ENCODE measurements around the gene GUCY1B1. TPM values are rescaled to one million over a fixed set of nuclear protein-coding genes. Genes with fewer than 3 reads are reported as not detected.

Gene GUCY1B1
- total and polyA plus RNA-seq, 5 experiments from 2014 or later = not detected

DNA sequence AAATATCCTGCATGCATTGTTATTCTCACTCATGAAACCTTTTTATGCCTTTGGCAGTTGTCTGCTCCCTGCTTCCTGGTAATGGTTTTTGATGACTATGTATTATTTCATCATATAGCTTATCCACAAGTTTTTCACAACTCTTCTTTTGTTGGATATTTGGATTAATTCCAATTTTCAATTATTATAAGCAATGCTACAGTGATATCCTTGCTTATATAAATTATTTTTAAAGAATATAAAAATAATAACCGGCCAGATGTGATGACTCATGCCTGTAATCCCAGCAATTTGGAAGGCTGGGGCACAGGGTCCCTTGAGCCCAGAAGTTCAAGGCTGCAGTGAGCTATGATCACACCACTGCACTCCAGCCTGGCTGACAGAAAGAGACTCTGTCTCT, 60.2 kb downstream of the GUCY1B1 start:
- H3K27ac Mint-ChIP-seq = no peak overlapping the region
- DNase-seq (no peak), ATAC-seq (no peak)
- no peaks in the 10 kb centered on the region for H3K4me1 Mint-ChIP-seq
- H3K9me3 Mint-ChIP-seq = no peaks in the 10 kb centered on the region
- POLR2A ChIA-PET = no interaction called here
- H3K36me3 Mint-ChIP-seq = no peaks in the 10 kb centered on the region
- H3K27me3 Mint-ChIP-seq = peaks cover 13 to 66% (median 20%) of the 10 kb centered on the region in 5 donors
- no peak overlapping the region for H3K4me3 Mint-ChIP-seq

DNA sequence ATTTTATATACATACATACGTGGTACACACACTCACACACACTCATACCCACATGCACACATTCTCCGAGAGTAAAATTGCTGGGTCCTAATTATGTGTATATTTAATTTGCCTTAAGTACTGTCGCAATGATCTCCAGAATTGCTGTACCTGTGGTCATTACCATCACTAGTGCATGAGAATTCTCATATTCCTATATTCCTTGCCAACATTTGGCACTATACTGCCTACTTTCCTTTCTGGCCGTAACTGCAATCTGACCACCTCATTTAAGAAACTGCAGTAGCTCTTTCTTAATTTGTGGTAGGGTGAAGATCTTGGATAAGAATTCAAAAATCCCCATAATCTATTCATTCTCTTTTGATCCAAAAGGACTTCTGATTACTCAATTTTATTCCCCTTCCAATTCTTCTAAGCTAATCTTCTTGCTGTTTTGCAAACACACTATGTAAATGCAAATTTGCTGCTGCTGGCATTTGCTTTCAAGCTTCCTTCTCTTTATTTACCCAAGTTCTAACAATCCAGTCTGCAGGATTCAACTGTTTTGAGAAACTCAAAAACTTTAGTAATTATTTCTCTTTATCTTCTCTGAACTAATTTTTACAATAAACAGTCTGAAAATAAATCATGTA, 62.2 kb downstream of the GUCY1B1 start:
- Mint-ChIP-seq H3K4me1 (no peaks in the 10 kb centered on the region), H3K9me3 (peaks cover 0 to 2% (median 0%) of the 10 kb centered on the region in 9 donors), H3K27ac (no peak overlapping the region), H3K4me3 (no peak overlapping the region), H3K36me3 (no peaks in the 10 kb centered on the region), H3K27me3 (peaks cover 19 to 70% (median 24%) of the 10 kb centered on the region in 5 donors)
- no peak for ATAC-seq
- DNase-seq = no peak
- POLR2A ChIA-PET = no interaction called here

GRCh38 chr4:155822572-155822971, 63.8 kb downstream of the GUCY1B1 start:
- Mint-ChIP-seq H3K9me3 (peaks cover 0 to 2% (median 0%) of the 10 kb centered on the region in 9 donors), H3K36me3 (no peaks in the 10 kb centered on the region), H3K27me3 (peaks cover 19 to 69% (median 27%) of the 10 kb centered on the region in 5 donors), H3K4me1 (no peaks in the 10 kb centered on the region), H3K27ac (no peak overlapping the region), H3K4me3 (no peak overlapping the region)
- ATAC-seq (no peak), DNase-seq (no peak)
- POLR2A ChIA-PET = no interaction called here

GRCh38 chr4:155828628-155829027, 69.8 kb downstream of the GUCY1B1 start:
- Mint-ChIP-seq H3K4me1 (no peaks in the 10 kb centered on the region), H3K4me3 (no peak overlapping the region), H3K36me3 (no peaks in the 10 kb centered on the region), H3K9me3 (peaks cover 0 to 2% (median 0%) of the 10 kb centered on the region in 9 donors), H3K27me3 (peaks cover 11 to 30% (median 20%) of the 10 kb centered on the region in 5 donors), H3K27ac (no peak overlapping the region)
- ATAC-seq = no peak
- POLR2A ChIA-PET = no interaction called here
- DNase-seq = no peak

DNA sequence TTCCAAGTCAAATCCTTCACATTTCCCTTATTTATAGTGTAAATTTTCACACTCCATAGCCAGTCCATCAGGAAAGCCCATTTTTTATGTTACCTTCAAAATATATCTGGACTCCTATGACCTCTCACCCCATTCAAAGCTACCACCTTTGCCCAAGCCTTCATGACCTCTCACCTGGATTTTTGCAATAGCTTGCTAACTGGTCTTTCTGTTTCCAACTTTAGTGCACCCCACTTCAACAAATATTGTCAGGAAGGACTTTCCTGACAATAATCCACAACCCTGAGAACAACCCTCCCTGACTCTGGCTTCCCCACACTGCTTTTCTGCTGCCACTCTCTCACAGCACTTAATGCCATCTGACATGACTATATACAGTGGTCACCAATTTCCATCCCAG, 73.8 kb downstream of the GUCY1B1 start:
- Mint-ChIP-seq H3K27ac (no peak overlapping the region), H3K9me3 (no peaks in the 10 kb centered on the region), H3K4me1 (no peaks in the 10 kb centered on the region), H3K36me3 (no peaks in the 10 kb centered on the region), H3K27me3 (peaks cover 0 to 12% (median 8%) of the 10 kb centered on the region in 5 donors), H3K4me3 (no peak overlapping the region)
- DNase-seq (no peak), ATAC-seq (no peak)
- POLR2A ChIA-PET = no interaction called here

- Mint-ChIP-seq H3K4me3 (no peak overlapping the region), H3K27me3 (peaks cover 0 to 21% (median 11%) of the 10 kb centered on the region in 5 donors), H3K36me3 (no peaks in the 10 kb centered on the region), H3K4me1 (no peaks in the 10 kb centered on the region), H3K27ac (no peak overlapping the region), H3K9me3 (no peaks in the 10 kb centered on the region)
- ATAC-seq = no peak
- POLR2A ChIA-PET = no interaction called here
- DNase-seq = no peak
These were observed 78.5 kb downstream of the GUCY1B1 start for GRCh38 chr4:155837203-155837796.

GRCh38 chr4:155842080-155842479, 83.3 kb downstream of the GUCY1B1 start:
- H3K4me1 Mint-ChIP-seq = no peaks in the 10 kb centered on the region

DNA sequence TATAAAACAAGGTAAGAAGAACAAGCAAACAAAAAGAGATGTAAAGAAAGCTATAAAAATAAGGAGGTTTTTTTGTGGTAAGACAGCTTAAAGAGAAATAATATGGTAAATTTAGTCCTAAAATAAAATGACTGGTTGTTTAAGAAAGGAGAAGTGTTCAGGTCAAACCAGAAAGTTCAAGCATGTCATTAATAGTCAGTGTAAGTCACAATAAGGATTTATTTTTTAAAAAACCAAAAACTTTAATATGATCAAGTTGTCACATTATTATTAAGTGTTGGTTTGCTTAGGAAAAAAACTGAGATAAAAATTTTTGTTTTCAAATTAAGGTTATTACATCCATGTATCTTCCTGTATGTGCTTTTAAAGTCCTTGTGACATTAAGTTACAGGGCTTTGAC, 88.1 kb downstream of the GUCY1B1 start:
- POLR2A ChIA-PET = no interaction called here
- H3K4me1 Mint-ChIP-seq = no peaks in the 10 kb centered on the region
- DNase-seq (no peak), ATAC-seq (no peak)
- H3K4me3 Mint-ChIP-seq = no peak overlapping the region
- peaks cover 0 to 10% (median 2%) of the 10 kb centered on the region in 5 donors for H3K27me3 Mint-ChIP-seq
- H3K9me3 Mint-ChIP-seq = peaks cover 0 to 5% (median 0%) of the 10 kb centered on the region in 9 donors
- H3K36me3 Mint-ChIP-seq = peaks cover 0 to 4% (median 0%) of the 10 kb centered on the region in 3 donors
- no peak overlapping the region for H3K27ac Mint-ChIP-seq

More at GRCh38 chr4:155842080-155842479, 83.3 kb downstream of the GUCY1B1 start:
- H3K36me3 Mint-ChIP-seq = no peaks in the 10 kb centered on the region
- peaks cover 0 to 22% (median 5%) of the 10 kb centered on the region in 5 donors for H3K27me3 Mint-ChIP-seq
- no peak for DNase-seq
- H3K4me3 Mint-ChIP-seq = no peak overlapping the region
- peaks cover 0 to under 1% (median 0%) of the 10 kb centered on the region in 9 donors for H3K9me3 Mint-ChIP-seq
- no peak overlapping the region for H3K27ac Mint-ChIP-seq
- no peak for ATAC-seq
- POLR2A ChIA-PET = no interaction called here

DNA sequence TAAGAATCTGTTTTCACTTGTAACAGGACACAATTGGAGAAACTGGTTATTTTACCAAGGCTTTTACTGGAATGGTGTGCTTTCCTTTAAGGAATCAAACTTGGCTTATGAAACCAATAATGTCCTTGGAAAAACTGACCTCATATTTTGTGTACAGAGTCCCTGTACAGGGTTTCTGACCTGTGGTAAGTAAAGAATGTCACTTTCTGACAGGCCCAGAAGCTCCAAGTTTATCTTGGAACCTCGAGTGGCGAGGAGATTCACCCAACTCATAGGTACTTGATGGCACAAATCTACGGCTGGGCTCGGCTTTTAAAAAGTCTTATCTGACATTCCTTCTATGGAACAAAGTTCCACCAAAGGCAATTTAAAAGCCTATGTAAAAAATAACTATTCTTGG, 90.2 kb downstream of the GUCY1B1 start:
- ATAC-seq = no peak

GRCh38 chr4:155853189-155853588, 94.4 kb downstream of the GUCY1B1 start:
- Mint-ChIP-seq H3K4me1 (no peaks in the 10 kb centered on the region), H3K4me3 (no peak overlapping the region), H3K36me3 (peaks cover 0 to 4% (median 0%) of the 10 kb centered on the region in 3 donors), H3K27ac (no peak overlapping the region), H3K9me3 (peaks cover 0 to 5% (median 0%) of the 10 kb centered on the region in 9 donors), H3K27me3 (peaks cover 0 to 11% (median 6%) of the 10 kb centered on the region in 5 donors)
- ATAC-seq = no peak
- POLR2A ChIA-PET = no interaction called here
- DNase-seq = no peak

More for the DNA sequence above, 90.2 kb downstream of the GUCY1B1 start:
- POLR2A ChIA-PET = no interaction called here
- Mint-ChIP-seq H3K4me3 (no peak overlapping the region), H3K36me3 (peaks cover 0 to 4% (median 0%) of the 10 kb centered on the region in 3 donors), H3K9me3 (peaks cover 0 to 5% (median 0%) of the 10 kb centered on the region in 9 donors), H3K27me3 (peaks cover 0 to 9% (median 2%) of the 10 kb centered on the region in 5 donors), H3K27ac (no peak overlapping the region), H3K4me1 (no peaks in the 10 kb centered on the region)
- DNase-seq = no peak

GRCh38 chr4:155854582-155855226, 95.9 kb downstream of the GUCY1B1 start:
- Mint-ChIP-seq H3K36me3 (peaks cover 0 to 2% (median 0%) of the 10 kb centered on the region in 3 donors), H3K9me3 (peaks cover 0 to 3% (median 0%) of the 10 kb centered on the region in 9 donors), H3K27ac (no peak overlapping the region), H3K4me1 (no peaks in the 10 kb centered on the region), H3K4me3 (no peak overlapping the region), H3K27me3 (peaks cover 3 to 14% (median 6%) of the 10 kb centered on the region in 5 donors)
- DNase-seq = no peak
- no peak for ATAC-seq
- POLR2A ChIA-PET = no interaction called here

DNA sequence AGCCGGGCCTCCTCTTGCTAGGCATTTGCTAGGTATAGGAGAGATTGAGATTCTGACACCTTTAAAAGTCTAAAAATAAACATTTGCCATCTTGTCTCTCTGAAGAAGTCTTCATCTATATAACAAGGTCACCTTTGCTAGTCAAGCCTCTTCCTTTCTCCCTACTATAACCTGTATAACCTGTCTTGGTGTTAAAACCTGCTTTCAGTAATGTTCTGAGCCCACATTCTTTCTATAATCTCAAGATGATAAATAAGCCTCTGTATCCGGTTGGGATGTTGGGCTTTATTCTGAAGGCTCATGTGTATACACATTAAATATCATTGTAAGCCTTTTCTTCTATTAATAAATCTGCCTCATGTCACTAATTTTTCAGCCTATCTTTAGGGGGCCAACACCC, 97.1 kb downstream of the GUCY1B1 start:
- ATAC-seq (no peak), DNase-seq (no peak)
- Mint-ChIP-seq H3K27me3 (peaks cover 3 to 9% (median 5%) of the 10 kb centered on the region in 5 donors), H3K27ac (no peak overlapping the region), H3K4me1 (no peaks in the 10 kb centered on the region), H3K9me3 (no peaks in the 10 kb centered on the region), H3K36me3 (no peaks in the 10 kb centered on the region), H3K4me3 (no peak overlapping the region)
- POLR2A ChIA-PET = no interaction called here

Data from naive thymus-derived CD8-positive, alpha-beta T cell (primary cell).